ENCODE results near the gene HAUS5. TPM values are rescaled to one million over a fixed set of nuclear protein-coding genes. Genes with fewer than 3 reads are reported as not detected.

HAUS5 gene
- total RNA-seq, 2 donors from 2014 or later: 2.2 to 3.9 TPM

GRCh38 chr19:35613574-35613973, 1.0 kb downstream of the HAUS5 start:
- Histone ChIP-seq H3K4me1 (peaks cover 0 to 12% of the 10 kb centered on the region in 2 donors), H3K36me3 (no peaks in the 10 kb centered on the region), H3K27me3 (no peaks in the 10 kb centered on the region), H3K27ac (no peak overlapping the region), H3K4me3 (no peak overlapping the region), H3K9me3 (no peaks in the 10 kb centered on the region)
- DNase-seq (ENCODE audit: low spot score): no peak
- no peak for TF ChIP-seq CTCF (IDR thresholded peaks at IDR 0.05)

DNA sequence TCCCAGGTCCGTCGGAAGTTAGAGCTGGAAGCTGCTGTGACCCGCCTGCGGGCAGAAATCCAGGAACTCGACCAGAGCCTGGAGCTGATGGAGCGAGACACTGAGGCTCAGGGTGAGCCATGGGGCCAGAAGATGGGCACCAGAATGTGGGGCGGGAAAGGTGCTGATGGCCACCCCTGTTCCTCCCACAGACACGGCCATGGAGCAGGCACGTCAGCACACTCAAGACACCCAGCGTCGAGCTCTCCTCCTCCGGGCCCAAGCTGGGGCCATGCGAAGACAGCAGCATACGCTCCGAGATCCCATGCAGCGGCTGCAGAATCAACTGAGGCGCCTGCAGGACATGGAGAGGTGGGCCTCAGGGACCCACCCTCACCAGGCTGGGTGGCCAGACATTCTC, 2.5 kb downstream of the HAUS5 start:
- no peak for DNase-seq (ENCODE audit: low spot score)
- no peak for TF ChIP-seq CTCF (IDR thresholded peaks at IDR 0.05)
- no peaks in the 10 kb centered on the region for H3K9me3 ChIP-seq
- H3K4me3 ChIP-seq: no peak overlapping the region
- H3K27me3 ChIP-seq: no peaks in the 10 kb centered on the region
- H3K36me3 ChIP-seq: no peaks in the 10 kb centered on the region
- H3K27ac ChIP-seq: no peak overlapping the region
- peaks cover 0 to 12% of the 10 kb centered on the region in 2 donors for H3K4me1 ChIP-seq

DNA sequence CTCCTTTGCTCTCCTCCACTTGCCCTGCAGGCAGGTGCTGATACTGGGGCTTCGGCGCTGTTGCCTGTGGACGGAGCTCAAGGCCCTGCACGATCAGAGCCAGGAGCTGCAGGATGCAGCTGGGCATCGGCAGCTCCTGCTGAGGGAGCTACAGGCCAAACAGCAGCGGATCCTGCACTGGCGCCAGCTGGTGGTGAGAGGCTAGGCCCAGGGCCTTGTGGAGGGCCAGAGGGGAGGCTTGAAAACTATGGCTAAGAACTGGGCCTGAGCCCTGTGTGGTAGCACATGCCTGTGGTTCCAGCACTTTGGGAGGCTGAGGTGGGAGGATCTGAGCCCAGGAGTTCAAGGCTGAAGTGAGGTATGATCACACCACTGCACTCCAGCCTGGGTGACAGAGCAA, 6.3 kb downstream of the HAUS5 start:
- no peak for TF ChIP-seq CTCF (IDR thresholded peaks at IDR 0.05)
- H3K27ac ChIP-seq: no peak overlapping the region
- no peaks in the 10 kb centered on the region for H3K36me3 ChIP-seq
- no peaks in the 10 kb centered on the region for H3K4me1 ChIP-seq
- no peaks in the 10 kb centered on the region for H3K27me3 ChIP-seq
- no peak overlapping the region for H3K4me3 ChIP-seq
- no peak for DNase-seq (ENCODE audit: low spot score)
- H3K9me3 ChIP-seq: no peaks in the 10 kb centered on the region

GRCh38 chr19:35619290-35619923, 6.9 kb downstream of the HAUS5 start:
- Histone ChIP-seq H3K4me3 (no peak overlapping the region), H3K36me3 (no peaks in the 10 kb centered on the region), H3K4me1 (no peaks in the 10 kb centered on the region), H3K9me3 (no peaks in the 10 kb centered on the region), H3K27ac (no peak overlapping the region), H3K27me3 (no peaks in the 10 kb centered on the region)
- TF ChIP-seq CTCF (IDR thresholded peaks at IDR 0.05): no peak
- no peak for DNase-seq (ENCODE audit: low spot score)

- Histone ChIP-seq H3K27ac (no peak overlapping the region), H3K4me3 (no peak overlapping the region), H3K36me3 (no peaks in the 10 kb centered on the region), H3K9me3 (no peaks in the 10 kb centered on the region), H3K4me1 (no peaks in the 10 kb centered on the region), H3K27me3 (no peaks in the 10 kb centered on the region)
- TF ChIP-seq CTCF (IDR thresholded peaks at IDR 0.05): no peak
- DNase-seq (ENCODE audit: low spot score): no peak
Observed at GRCh38 chr19:35620001-35620400, 7.5 kb downstream of the HAUS5 start.

- no peak overlapping the region for H3K27ac ChIP-seq
- H3K36me3 ChIP-seq: no peaks in the 10 kb centered on the region
- no peak for TF ChIP-seq CTCF (IDR thresholded peaks at IDR 0.05)
- H3K4me1 ChIP-seq: no peaks in the 10 kb centered on the region
- H3K4me3 ChIP-seq: no peak overlapping the region
- no peaks in the 10 kb centered on the region for H3K27me3 ChIP-seq
- no peaks in the 10 kb centered on the region for H3K9me3 ChIP-seq
- no peak for DNase-seq (ENCODE audit: low spot score)
Observed at GRCh38 chr19:35621708-35622107, 9.2 kb downstream of the HAUS5 start.

Measured in right atrium auricular region (tissue), 2 donors.